HFF-Myc (cell line): Measurements from ENCODE around the gene DGAT2.

Experiments
- DNase-seq: peaks from one replicate; pipeline ENCODE4 v3.0.0-alpha.2; 2011; ENCODE audit warnings: low read depth; ENCODE audit errors: extremely low read depth
- H3K4me3 ChIP-seq: replicated peaks from 2 replicates; pipeline ENCODE4 v1.5.1; 2011; ENCODE audit warnings: low read depth, mild to moderate bottlenecking, control low read depth, low read length
- CTCF ChIP-seq: IDR thresholded peaks from 2 replicates; pipeline ENCODE4 v1.5.1; 2012; ENCODE audit warnings: mild to moderate bottlenecking, low read depth, low read length, control low read depth; ENCODE audit errors: missing control alignments

Gene DGAT2

DNA sequence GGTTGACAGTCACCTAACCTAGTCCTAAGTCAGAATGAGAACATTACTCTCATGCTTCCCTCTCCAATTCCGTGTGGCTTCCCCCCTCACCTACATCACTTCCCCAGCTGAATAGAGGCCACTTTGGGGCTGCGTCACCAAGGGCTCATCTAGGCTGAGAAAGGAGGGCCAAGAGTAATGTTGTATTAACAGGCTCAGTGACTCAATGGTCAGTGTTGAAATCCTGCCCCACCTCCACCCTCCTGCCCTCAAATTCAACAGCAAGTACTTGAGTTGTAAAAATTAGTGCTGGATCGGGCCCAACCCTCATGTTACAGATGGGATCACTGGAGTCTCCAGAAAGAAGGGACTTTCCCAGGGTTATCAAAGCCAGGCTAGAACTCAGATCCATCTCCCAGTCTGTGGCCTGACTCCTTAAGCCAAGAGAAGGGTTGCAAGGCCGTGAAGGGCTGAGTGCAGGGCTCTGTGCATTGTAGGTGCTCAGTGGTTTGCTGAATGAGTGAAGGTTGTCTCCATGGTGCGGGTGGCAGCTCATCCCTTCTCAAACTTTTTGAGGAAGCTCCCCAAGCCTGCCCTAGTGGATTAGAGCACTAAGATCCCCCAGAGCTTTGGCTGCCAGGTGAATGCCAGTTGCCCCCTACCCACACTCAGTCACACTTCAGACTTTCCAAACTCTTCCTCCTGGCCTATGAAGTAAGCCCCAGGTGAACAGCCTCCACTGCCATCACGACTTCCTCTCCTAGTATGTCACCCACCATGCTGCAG lies 3.2 kb downstream of the DGAT2 start:
- DNase-seq: no peak
- H3K4me3 ChIP-seq: no peak overlapping the region
- no peak for TF ChIP-seq CTCF

- TF ChIP-seq CTCF: no peak
- no peak overlapping the region for H3K4me3 ChIP-seq
- no peak for DNase-seq
Observed at GRCh38 chr11:75773595-75774353, 5.2 kb downstream of the DGAT2 start.

DNA sequence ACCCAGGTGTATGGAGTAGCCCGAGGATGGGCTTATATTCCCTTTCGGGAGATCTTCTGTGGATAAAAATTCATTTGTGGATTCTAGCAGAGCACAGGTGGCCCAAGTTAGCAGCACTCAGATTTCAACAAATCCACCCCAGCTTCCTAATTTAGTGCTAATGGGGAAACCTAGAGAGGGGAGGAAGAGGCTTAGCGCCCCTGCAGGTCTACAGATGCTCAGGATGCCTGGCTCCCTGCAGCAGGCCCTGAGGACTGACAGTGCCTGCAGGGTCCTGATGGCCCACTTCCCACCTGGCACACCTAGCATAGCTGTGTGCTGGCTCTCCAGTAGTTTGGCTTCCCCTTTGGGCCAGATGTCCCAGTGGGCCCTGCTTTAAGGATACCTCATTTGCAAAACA lies 6.5 kb downstream of the DGAT2 start:
- no peak for TF ChIP-seq CTCF
- DNase-seq: no peak
- no peak overlapping the region for H3K4me3 ChIP-seq

DNA sequence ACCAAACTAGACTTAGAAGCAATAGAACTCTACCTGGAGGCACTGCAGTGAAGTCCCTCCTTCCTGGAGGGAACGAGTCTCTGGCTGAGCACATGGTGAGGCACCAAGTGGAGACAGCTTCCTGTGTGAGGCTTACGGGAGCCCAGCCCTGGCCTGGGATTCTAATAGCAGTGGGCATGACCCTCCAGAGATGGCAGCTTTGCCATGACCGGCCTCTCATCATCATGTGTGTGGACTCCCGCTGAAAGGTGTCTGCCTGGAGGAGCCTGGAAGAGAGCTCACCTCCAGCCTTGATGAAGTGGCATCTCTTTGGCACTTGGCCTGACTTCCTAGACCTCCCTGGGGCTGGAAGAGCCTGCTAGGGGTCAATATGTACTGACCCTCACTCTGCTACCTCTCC lies 8.0 kb downstream of the DGAT2 start:
- TF ChIP-seq CTCF: no peak
- H3K4me3 ChIP-seq: no peak overlapping the region

DNA sequence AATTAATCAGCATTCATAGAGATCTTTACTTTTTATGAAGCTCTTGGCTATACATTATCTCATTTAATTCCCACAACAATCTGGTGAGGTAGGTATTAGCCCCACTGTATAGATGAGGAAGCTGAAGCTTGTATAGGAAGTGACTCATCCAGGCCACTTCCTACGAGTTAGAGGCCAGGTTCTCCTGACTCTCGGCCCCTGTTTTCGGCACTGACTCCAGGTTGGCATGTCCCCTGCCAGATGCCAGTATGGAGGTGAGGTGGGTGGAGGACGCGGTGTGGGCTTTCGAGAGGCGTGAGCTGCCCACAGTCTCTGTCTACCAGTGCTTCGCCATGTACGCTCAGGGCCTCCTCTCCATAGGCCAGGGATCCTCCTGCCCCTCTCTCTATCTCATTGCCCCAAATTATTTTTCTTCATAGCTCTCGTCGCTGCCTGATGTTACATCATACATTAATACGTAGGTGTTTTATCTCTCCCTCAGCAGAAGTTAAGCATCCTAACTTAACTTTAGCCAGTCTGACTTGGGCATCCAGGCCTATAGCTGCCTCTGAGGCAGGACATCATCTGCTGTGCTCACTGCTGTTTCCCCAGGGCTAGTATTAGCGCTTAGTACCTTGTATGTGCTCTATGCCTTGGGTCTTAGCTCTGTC lies 9.0 kb downstream of the DGAT2 start:
- no peak for TF ChIP-seq CTCF
- H3K4me3 ChIP-seq: no peak overlapping the region
- no peak for DNase-seq

More for the DNA sequence above, 8.0 kb downstream of the DGAT2 start:
- DNase-seq: no peak

DNA sequence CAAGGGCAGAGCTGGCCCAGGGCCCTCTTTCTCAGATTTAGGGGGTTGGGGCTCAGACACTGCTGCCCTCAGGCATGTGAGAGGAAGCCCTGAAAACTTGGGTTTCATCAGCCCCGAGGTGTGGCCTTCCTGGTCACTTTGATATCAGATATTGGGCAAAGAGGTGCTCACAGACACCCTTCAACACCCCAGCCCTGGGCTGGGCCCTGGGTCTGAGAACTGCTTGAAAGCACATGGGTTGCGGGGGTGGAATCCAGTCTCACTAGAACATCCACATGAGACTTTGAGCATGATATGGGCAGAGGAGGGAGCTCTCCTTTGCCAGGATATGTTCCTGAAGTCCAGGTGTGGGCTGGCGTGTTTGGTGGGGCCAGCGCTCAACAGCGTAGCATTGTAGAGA lies 10.4 kb downstream of the DGAT2 start:
- no peak for TF ChIP-seq CTCF
- DNase-seq: no peak
- H3K4me3 ChIP-seq: no peak overlapping the region
